ENCODE data around the gene POLE.

POLE gene

DNA sequence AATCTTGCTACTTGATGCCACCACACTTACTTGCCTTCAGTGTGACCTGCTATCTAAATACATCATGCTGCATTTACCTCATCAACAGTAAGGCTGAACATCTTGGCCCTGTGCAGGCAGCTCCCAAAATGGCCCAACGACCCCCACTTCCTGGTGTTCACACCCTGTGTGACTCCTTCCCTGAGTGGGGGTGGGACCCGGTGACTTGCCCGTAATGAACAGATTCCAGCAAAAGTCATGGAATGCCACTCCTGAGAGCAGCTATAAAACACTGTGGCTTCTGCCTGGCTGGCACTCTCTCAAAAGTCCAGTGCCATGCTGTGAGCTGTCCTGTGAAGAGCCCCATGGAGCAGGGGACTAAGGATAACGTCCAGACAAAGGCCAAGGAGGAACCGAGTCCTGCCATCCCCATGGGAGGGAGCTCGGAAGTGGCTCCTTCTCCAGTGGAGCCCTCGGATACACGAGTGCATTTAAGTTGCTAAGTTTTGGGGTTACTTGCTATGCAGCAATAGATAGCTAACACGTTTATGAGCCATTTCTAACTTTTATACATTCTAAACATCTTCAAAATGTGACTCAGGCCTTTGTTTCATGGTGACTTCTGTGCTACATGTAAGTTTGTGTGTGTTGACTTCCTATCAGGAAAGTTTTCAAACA, 35.6 kb downstream of the POLE start:
- no peak for DNase-seq

GRCh38 chr12:132649226-132649945, 37.8 kb downstream of the POLE start:
- DNase-seq = no peak

- no peak for DNase-seq
Observed at GRCh38 chr12:132648616-132649225, 38.4 kb downstream of the POLE start.

- no peak for DNase-seq
Observed at GRCh38 chr12:132647858-132648257, 39.3 kb downstream of the POLE start.

DNA sequence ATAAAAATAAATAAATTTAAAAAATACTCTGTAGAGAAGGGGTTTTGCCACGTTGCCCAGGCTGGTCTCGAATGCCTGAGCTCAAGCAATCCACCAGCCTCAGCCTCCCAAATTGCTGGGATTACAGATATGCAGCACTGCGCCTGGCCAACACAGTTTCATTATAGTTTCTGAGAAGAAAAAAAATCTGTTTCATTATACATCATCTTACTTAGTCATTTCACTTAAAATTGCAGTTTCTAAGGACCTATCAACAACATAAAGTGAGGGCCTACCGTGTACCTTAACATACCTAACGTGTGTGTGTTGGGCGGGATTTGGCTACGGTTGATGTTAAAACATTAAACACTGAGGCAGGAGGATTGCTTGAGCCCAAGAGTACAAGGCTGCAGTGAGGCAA, 40.3 kb downstream of the POLE start:
- DNase-seq = no peak

GRCh38 chr12:132642846-132643835, 44.0 kb downstream of the POLE start:
- DNase-seq = no peak

DNA sequence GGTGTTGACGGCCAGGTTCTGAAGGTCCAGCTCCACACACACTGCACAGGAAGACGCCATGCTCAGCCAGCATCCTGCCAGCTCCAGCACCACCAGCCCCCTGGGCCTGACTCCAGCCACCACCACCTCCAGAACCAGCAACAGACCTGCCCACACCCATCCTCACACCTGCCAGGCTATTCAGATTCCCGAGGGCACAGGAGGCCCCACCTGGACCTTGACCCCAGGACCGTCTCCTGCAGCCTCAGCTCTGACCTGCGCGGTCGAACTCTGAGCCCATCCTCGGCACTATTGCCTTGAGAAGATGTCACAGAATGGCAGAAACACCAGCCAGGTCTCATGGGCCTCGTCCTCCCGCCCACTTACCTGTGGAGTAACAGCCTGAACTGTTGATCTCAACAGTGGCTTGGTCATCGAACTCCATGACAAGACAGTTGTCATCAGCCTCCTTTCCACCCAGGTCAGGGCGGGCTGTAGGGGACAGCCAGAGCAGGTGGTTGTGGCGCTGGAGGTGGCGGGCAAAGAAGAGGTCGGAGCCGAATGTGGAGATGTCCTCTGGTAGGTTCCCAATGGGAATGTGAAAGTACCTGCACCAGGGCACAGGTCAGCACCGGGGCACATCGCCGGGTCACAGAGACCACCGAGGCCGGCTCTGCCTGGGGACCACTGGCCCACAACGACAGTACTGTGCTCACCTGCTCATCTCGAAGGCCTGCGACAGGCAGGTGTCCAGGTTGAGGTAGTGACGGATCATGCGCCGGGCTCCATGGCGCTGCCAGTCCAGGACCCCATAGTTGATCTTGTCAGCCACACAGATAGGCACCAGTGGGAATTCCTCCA, 45.1 kb downstream of the POLE start:
- DNase-seq = no peak

- DNase-seq = no peak
Observed at GRCh38 chr12:132640936-132641335, 46.2 kb downstream of the POLE start.

DNA sequence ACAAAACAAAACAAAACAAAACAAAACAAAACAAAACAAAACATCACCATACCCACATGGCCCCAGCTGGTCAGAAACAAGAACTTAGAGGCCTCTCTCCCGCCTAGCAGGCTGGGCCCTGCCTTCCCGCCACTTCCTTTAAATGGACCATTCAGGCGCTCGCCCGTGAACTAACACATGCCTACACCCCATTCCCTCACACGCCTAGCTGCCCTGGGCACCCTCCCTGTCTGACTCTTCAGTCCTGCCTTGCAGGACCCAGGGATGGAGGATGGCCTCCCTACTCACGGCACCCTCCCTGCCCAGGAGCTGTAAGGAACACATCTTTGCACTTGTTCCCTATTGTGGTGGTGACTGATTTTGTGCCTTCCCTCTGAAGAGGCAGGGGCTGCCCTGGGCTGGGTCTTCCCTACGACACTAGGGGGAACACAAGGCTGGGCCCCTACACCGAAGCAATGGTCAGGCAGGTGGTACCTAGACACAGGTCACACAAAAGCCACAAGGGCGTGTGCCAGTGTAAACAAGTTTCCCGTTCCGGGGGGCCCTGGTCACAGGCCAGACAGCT, 47.1 kb downstream of the POLE start:
- DNase-seq = no peak

DNA sequence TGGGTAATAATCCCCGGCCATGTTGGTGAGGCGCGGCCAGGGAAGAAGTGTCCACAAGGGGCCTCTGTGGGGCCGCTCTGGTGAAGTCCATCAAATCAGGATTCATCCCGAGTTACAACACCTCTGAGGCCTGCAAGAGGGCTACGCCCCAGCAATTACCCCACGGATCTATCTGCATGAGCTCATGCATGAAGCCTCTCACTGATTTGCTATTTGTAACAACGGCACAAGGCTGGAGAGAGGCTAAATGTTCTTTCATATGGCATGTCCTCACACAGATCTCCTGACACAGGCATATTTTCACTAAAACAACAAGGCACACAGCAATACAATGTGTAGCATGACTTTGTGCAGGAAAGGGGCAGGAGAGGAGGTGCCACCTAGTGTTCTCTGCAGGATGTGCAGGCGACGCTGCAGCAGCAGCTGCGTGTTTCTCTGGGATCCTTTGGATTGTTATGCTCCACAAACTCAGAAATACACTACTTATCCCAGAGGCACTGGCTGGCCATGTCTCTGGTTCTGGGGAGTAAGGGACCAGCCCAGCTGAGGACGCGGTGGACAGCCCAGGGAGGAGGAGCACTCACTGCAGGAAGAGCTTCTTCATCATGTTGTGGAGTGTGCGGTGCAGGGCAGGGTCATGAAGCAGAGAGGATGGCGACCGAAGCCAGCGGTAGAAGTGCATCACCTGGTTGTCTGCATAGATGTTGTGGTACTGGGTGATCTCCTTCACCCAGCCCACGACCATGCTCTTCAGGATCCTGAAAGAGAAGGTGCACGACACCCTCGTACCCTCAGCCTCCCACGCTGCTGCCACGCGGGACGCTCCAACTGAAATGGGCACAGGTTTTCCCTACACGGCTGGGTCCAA, 48.4 kb downstream of the POLE start:
- DNase-seq = no peak

- DNase-seq = no peak
Observed at GRCh38 chr12:132637811-132638210, 49.3 kb downstream of the POLE start.

DNA sequence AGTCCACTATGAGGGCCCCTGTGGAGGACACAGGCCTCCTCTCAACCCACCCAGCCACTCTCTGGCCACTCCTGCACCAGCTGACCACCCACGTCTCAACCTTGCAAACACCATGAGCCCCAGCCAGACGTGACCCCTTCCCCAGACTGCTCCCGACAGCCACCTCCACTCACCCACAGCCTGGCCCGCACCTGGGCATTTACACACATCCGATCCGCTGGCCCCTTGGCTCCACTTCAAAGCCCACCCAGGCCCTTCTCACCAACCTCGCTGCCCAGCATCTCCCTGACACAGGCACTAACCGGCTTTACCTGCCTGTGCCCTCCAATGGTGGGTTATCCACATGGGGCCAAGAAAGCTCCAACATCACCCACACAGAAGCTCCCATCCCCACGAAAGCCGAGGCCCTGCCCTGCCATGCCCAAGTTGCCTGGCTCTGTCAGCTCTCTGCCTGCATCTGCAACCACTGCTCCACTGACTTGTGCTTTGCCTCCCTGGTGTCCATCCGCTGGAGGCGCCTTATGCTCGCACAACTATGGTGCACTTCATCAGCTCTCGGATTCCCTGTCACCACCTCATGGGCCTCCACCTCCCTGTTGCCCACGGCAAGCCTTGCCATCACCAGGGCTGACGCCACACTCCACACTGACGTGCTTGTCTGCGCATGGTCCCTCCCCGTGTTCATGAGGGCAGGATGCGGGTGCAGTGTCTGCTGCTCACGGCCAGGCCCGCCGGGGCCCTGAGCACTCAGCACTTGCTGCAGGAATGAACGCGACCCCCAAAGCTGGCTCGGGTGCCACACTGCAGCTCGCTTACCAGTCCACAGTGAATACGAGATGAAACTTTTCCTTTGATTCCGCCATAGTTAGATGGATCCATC, 51.8 kb downstream of the POLE start:
- DNase-seq = no peak

- no peak for DNase-seq
Observed at GRCh38 chr12:132634411-132634990, 52.6 kb downstream of the POLE start.

DNA sequence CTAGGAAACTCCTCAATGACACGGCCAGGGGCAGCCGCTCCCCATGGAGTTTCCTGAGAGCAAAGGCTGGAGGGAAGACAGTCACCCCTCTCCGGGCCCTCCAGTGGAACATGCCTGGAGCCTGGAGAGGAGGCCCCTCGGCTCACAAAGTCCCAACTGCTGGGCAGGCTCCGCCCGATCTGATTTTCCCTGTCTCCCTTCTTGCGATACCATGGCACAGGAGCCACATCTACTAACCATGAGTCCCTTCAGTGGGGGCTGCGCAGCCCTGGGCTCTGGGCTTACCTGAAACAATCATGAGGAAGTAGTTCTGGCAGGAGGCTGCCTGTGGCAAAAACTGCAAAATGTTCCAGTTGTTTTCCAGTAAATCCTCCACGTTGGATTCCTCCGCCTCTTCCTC, 53.2 kb downstream of the POLE start:
- DNase-seq = no peak

DNA sequence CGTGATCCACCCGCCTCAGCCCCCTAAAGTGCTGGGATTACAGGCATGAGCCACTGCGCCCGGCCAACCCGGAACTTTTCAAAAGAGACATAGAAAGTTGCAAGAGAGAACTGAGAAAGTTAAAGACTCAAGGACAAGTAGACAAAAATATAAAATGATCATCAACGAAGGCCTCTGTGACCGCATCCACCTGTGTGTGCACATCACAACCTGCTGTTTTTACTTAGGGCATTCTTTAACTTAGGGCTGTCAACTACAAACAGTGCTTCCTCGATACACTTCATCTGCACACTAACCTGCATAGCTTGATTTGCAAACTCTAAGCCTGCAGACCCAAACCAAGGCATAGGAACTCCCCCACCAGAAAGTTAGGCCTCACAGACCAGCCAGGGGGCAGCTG, 53.7 kb downstream of the POLE start:
- no peak for DNase-seq

DNA sequence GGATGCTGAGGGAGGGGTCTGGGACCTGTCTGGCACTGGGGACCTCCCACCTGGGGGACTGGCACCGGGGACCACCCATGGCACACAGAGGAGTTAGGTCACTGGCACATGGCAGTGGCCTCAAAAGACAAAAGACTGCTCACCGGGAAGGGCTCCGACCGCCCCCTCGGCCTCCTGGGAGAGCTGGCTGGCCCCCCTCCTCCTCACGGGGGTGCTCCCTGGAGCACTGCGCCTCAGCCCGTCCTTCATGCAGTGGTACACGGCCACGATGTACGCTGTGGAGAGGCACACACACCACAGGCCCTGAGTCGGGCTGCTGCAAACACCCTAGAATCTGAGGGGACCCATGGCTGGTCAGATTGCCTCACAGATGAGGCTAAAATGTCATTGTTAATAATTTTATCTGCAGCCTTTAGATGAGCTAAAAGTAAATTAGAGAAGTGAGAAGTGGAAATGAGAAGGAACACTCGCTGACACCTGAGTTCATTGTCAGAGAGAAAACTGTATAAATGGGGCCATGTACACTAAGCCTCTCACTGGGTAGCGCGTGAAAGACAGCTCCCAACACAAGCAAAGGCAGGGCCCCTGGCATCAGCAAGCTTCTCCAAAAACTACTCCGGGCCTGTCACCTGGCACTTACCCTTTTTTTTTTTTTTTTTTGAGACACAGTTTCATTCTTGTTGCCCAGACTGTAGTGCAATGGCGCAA, 54.5 kb downstream of the POLE start:
- DNase-seq = no peak

DNA sequence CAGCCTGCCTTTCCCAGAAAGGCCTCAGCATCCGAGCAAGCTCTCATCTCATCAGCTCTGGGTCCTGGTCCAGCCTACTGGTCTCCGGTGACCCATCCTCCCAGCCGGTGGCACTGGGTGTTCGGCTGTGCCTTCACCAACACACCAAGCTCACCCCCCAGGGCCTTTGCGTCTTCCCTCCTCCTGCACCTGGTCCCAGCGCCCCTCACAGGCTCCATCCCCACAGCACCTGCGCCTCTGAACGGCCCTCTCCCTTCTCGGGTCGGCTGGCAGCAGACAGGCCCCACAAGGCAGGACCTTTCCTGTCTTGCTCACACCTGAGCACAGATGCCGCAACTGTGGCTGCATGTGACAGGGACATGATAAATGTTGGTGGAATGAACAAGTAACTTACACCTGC, 55.5 kb downstream of the POLE start:
- DNase-seq = no peak

DNA sequence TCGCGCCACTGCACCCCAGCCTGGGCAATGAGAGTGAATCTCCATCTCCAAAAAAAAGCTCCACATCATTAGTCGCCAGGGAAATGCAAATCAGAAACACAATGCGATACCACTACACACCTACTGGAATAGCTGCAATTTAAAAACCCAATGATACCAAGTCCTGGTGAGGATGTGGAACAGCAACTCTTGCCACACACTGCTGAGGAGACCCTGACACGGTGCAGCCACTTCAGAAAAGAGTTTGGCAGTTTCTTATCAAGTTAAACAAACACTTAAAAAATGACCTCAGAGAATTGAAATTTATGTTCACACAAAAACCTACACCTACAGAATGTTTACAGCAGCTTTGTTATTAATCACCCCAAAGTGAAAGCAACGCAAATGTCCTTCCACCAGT, 56.5 kb downstream of the POLE start:
- no peak for DNase-seq

DNA sequence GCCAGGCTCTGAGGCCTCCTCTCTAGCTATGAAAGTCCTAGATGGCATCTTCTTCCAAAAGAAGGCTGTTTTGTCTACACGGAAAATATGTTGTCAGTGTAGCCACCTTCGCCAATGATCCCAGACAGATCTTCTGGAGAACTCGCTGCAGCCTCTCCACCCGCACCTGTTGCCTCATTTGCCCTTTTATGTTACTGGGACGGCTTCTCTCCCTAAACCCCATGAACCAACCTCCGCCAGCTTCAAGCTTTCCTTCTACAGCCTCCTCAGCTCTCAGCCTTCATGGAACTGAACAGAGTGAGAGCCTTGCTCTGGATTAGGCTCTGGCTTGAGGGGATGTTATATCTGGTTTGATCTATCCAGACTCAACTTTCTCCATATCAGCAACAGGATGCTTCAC, 57.8 kb downstream of the POLE start:
- DNase-seq = no peak

Measured in CD4-positive, alpha-beta T cell treated with Interferon alpha-2 for 1 hour (primary cell).